K562 (cell line): ENCODE results near the gene IDH1. TPM values are rescaled to one million over a fixed set of nuclear protein-coding genes. Genes with fewer than 3 reads are reported as not detected.

Source experiments
- ATF1 ChIP-seq, 2 experiments: fragments of 450-650 bp in 1 of 2; IDR thresholded peaks; 2 replicates each; pipeline ENCODE4 v1.6.1; 2016; ENCODE audit warnings: missing compliant biosample characterization in 1 of 2, missing genetic modification characterization in 1 of 2
- ERF ChIP-seq: fragments of 450-650 bp; formaldehyde crosslinking; IDR thresholded peaks from 2 replicates; pipeline ENCODE4 v1.4.0; 2020; ENCODE audit warnings: mild to moderate bottlenecking, mixed read lengths
- GABPA ChIP-seq: fragments of 200-800 bp; sonication (Bioruptor generic); conservative IDR thresholded peaks from 2 replicates; pipeline ENCODE4 v1.6.1; 2016; ENCODE audit warnings: low read depth, missing genetic modification characterization, missing compliant biosample characterization
- MCM3 ChIP-seq: fragments of 450-650 bp; IDR thresholded peaks from 2 replicates; pipeline ENCODE4 v1.6.1; 2016
- NR4A1 ChIP-seq, 2 experiments: fragments of 250-450 bp in 1 of 2; fragments of 450-650 bp in 1 of 2; sonication (Bioruptor Pico) in 1 of 2; IDR thresholded peaks; 2 replicates each; pipeline versions ENCODE4 v1.4.0 to v1.6.1; 2016 to 2020; ENCODE audit warnings: mild to moderate bottlenecking in 2 of 2, missing compliant biosample characterization in 1 of 2, missing genetic modification characterization in 1 of 2, moderate library complexity in 1 of 2
- PRPF4 ChIP-seq: fragments of 200-400 bp; formaldehyde crosslinking; IDR thresholded peaks from one replicate; pipeline ENCODE4 v1.6.1; 2017; ENCODE audit warnings: low read length, low read depth, mild to moderate bottlenecking; ENCODE audit not compliant: insufficient read depth, poor library complexity, severe bottlenecking
- RAD21 ChIP-seq, 2 experiments: fragments of 250-450 bp in 1 of 2; fragments of 450-650 bp in 1 of 2; sonication (Bioruptor Pico) in 1 of 2; formaldehyde crosslinking in 1 of 2; IDR thresholded peaks in 1 of 2; conservative IDR thresholded peaks in 1 of 2; 2 replicates each; pipeline versions ENCODE4 v1.4.0 to v1.8.0; 2020 to 2022; ENCODE audit warnings: mild to moderate bottlenecking in 2 of 2, moderate library complexity in 1 of 2
- RB1 ChIP-seq: fragments of 450-650 bp; IDR thresholded peaks from 2 replicates; pipeline ENCODE4 v1.6.1; 2017; ENCODE audit warnings: low read depth, mild to moderate bottlenecking
- TFAM ChIP-seq: fragments of 250-450 bp; sonication (Bioruptor Pico); conservative IDR thresholded peaks from 2 replicates; pipeline ENCODE4 v1.5.0; 2021; ENCODE audit warnings: mild to moderate bottlenecking, moderate library complexity
- ZNF124 ChIP-seq: sonication (generic); formaldehyde crosslinking; IDR thresholded peaks from 2 replicates; pipeline ENCODE4 v1.8.1; 2022; ENCODE audit warnings: missing genetic modification reagents
- ZNF146 ChIP-seq: IDR thresholded peaks from one replicate; pipeline ENCODE4 v1.6.1; 2018; ENCODE audit warnings: missing compliant biosample characterization; ENCODE audit not compliant: unreplicated experiment
- ZNF431 ChIP-seq: sonication (generic); formaldehyde crosslinking; IDR thresholded peaks from 2 replicates; pipeline ENCODE4 v1.8.0; 2022; ENCODE audit warnings: mild to moderate bottlenecking, missing genetic modification reagents
- ZNF583 ChIP-seq: fragments of 250-450 bp; sonication (Bioruptor Pico); IDR thresholded peaks from 2 replicates; pipeline ENCODE4 v1.4.0; 2020
- polyA plus RNA-seq, 8 experiments: library from polyadenylated mRNA; depleted of rRNA in 4 of 8; stranded (reverse) in 5 of 8; unstranded in 3 of 8; fragments of >200 nt; fragmentation: Nextera tagmentation in 2 of 8; fragmentation: Illumina TruSeq in 1 of 8; extraction: Ambion mirVana in 2 of 8; extraction: Trizol in 1 of 8; gene quantifications; 2 replicates each; pipeline versions ENCODE4 v1.2.1 to v1.2.3, GENCODE V29; 2011 to 2014; ENCODE audit warnings: inconsistent platforms in 1 of 8, missing spikeins in 1 of 8
- total RNA-seq, 7 experiments: library from RNA; depleted of rRNA in 6 of 7; stranded (reverse); fragments of >200 nt in 6 of 7; fragmentation: Illumina TruSeq in 2 of 7; extraction: Trizol in 2 of 7; gene quantifications; 2 replicates each; pipeline versions ENCODE4 v1.2.1 to v1.2.3, GENCODE V29; 2011 to 2021; ENCODE audit warnings: low replicate concordance in 1 of 7
- TF ChIP-seq, protein P1 (sequence below), 3 experiments: fragments of 200-800 bp in 1 of 3; fragments of 250-450 bp in 1 of 3; fragments of 450-650 bp in 1 of 3; sonication (Bioruptor Pico) in 1 of 3; sonication (Bioruptor generic) in 1 of 3; formaldehyde crosslinking in 1 of 3; IDR thresholded peaks; 2 replicates each; pipeline versions ENCODE4 v1.6.1 to v1.8.0; 2016 to 2022; ENCODE audit warnings: mild to moderate bottlenecking in 2 of 3, missing genetic modification characterization in 2 of 3, missing compliant biosample characterization in 1 of 3, moderate library complexity in 1 of 3
- TF ChIP-seq, protein P2 (sequence below): sonication (generic); formaldehyde crosslinking; IDR thresholded peaks from 2 replicates; pipeline ENCODE4 v1.8.0; 2022; ENCODE audit warnings: mild to moderate bottlenecking, missing genetic modification reagents
- TF ChIP-seq, protein P3 (sequence below): sonication (generic); formaldehyde crosslinking; IDR thresholded peaks from 2 replicates; pipeline ENCODE4 v1.8.0; 2022; ENCODE audit warnings: missing genetic modification reagents, mild to moderate bottlenecking, moderate library complexity, borderline replicate concordance
- TF ChIP-seq, protein P4 (sequence below): IDR thresholded peaks from 2 replicates; pipeline ENCODE4 v1.6.1; 2014; ENCODE audit warnings: antibody characterized with exemption

IDH1 gene
- total and polyA plus RNA-seq, 9 of the 15 experiments (the other 6 are each of a cell fraction or from before 2014, with no cell fraction given), result 61.9 to 194 (median 101) TPM

DNA sequence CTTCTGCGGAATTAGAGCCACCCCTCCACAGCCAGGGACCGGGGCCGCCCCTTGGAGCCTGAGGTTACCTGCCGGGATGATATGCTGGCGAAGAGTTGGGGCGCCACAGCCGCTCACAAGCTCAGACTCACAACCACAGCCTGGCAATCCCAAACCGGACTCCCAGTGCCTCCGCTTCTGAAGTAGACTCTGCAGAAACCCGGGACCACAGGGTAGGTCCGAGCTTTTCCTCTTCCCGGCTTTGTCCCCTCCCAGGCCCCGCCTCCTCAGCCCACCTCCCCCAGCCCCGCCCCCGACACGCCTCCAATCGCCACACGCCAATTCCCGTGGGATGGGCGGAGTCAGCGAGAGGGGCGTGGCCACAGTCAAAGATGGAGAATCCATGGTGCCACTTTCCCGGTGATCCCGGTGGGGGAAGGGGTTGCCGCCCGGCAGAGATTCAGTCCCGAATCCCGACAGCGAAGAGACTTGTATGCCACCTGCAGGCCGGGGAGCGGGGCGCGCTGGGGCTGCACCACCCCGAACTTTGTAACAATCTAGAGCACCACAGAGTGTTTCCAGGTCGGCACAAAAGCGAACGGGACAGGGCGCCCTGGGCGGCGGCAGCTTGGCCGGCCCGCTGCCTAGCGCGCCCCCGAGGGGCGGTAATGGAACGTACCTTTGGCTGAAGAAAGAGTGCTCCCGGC lies at the start of gene IDH1 (continued):
- TF ChIP-seq RAD21 (CRISPR knock-in tag; conservative IDR thresholded peaks at IDR 0.05 in 1 of 2, IDR thresholded peaks at IDR 0.05 in 1 of 2) (peak; percentile 21 to 31; a peak in 3 of 4 replicates), ZNF124 (CRISPR knock-in tag) (no peak), PRPF4 (no peak), TFAM (no peak), MCM3 (no peak), ATF1 (CRISPR knock-in tag; IDR thresholded peaks at IDR 0.05) (no peak), ATF1 (tag; IDR thresholded peaks at IDR 0.05) (no peak; the same call in 1 of the 2 replicates), ZNF146 (CRISPR knock-in tag) (no peak), ERF (CRISPR knock-in tag) (no peak), ZNF431 (no peak), NR4A1 (CRISPR knock-in tag; IDR thresholded peaks at IDR 0.05) (no peak), NR4A1 (tag; IDR thresholded peaks at IDR 0.05) (no peak), RB1 (peak; percentile 13; the same call in 1 of the 2 replicates), ZNF583 (CRISPR knock-in tag) (no peak), GABPA (tag) (peak; percentile 45; the same call in 1 of the 2 replicates)
- TF ChIP-seq, protein P1, sequence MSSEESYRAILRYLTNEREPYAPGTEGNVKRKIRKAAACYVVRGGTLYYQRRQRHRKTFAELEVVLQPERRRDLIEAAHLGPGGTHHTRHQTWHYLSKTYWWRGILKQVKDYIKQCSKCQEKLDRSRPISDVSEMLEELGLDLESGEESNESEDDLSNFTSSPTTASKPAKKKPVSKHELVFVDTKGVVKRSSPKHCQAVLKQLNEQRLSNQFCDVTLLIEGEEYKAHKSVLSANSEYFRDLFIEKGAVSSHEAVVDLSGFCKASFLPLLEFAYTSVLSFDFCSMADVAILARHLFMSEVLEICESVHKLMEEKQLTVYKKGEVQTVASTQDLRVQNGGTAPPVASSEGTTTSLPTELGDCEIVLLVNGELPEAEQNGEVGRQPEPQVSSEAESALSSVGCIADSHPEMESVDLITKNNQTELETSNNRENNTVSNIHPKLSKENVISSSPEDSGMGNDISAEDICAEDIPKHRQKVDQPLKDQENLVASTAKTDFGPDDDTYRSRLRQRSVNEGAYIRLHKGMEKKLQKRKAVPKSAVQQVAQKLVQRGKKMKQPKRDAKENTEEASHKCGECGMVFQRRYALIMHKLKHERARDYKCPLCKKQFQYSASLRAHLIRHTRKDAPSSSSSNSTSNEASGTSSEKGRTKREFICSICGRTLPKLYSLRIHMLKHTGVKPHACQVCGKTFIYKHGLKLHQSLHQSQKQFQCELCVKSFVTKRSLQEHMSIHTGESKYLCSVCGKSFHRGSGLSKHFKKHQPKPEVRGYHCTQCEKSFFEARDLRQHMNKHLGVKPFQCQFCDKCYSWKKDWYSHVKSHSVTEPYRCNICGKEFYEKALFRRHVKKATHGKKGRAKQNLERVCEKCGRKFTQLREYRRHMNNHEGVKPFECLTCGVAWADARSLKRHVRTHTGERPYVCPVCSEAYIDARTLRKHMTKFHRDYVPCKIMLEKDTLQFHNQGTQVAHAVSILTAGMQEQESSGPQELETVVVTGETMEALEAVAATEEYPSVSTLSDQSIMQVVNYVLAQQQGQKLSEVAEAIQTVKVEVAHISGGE (CRISPR knock-in tag; IDR thresholded peaks at IDR 0.05), result peak; percentile 31 to 79 (median 49); a peak in 4 of 6 replicates
- TF ChIP-seq, protein P2, sequence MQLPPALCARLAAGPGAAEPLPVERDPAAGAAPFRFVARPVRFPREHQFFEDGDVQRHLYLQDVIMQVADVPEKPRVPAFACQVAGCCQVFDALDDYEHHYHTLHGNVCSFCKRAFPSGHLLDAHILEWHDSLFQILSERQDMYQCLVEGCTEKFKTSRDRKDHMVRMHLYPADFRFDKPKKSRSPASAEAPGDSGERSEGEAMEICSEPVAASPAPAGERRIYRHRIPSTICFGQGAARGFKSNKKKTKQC, result no peak
- TF ChIP-seq, protein P3, sequence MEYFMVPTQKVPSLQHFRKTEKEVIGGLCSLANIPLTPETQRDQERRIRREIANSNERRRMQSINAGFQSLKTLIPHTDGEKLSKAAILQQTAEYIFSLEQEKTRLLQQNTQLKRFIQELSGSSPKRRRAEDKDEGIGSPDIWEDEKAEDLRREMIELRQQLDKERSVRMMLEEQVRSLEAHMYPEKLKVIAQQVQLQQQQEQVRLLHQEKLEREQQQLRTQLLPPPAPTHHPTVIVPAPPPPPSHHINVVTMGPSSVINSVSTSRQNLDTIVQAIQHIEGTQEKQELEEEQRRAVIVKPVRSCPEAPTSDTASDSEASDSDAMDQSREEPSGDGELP (CRISPR knock-in tag), result peak; percentile 49; the same call in 1 of the 2 replicates
- TF ChIP-seq, protein P4, sequence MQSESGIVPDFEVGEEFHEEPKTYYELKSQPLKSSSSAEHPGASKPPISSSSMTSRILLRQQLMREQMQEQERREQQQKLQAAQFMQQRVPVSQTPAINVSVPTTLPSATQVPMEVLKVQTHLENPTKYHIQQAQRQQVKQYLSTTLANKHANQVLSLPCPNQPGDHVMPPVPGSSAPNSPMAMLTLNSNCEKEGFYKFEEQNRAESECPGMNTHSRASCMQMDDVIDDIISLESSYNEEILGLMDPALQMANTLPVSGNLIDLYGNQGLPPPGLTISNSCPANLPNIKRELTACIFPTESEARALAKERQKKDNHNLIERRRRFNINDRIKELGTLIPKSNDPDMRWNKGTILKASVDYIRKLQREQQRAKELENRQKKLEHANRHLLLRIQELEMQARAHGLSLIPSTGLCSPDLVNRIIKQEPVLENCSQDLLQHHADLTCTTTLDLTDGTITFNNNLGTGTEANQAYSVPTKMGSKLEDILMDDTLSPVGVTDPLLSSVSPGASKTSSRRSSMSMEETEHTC, result no peak
